Superior temporal gyrus (tissue), 1 donor: ENCODE data around the gene LHFPL6.
A peak's percentile ranks its signal among the peaks of the same experiment; 100 is the strongest.

ENCODE experiments used
- DNase-seq: peaks from one replicate; pipeline ENCODE4 v3.0.0-alpha.2; 2016; ENCODE audit errors: extremely low spot score

The LHFPL6 gene

DNA sequence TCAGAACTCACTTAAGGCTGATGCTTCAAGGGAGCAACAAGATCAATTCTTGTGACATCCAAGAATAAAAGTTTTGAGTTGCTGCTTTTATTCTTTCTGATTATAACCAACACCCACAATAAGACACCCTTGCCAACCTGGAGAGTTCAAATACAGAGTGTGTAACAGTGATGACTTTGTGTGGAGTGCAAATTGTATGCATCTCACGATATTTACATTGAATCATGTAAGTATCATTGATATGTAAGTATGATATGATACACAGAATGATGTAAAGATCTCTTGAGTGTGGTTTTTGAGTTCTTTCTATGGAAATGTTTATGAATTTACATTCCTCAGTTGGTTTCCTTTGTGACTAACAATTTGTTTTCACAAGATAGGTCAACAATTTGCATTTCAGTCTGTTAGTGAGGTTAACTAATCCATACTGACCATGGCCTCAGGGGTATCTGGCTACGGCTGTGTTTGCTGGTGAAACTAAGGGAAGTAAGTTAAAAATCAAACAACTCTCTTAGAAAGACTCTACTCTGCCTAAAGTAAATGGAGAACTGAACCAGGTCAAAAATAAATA is 12.4 kb downstream of the LHFPL6 start:
- no peak for DNase-seq

- DNase-seq: no peak
Measured at GRCh38 chr13:39588384-39588783, 14.6 kb downstream of the LHFPL6 start.

DNA sequence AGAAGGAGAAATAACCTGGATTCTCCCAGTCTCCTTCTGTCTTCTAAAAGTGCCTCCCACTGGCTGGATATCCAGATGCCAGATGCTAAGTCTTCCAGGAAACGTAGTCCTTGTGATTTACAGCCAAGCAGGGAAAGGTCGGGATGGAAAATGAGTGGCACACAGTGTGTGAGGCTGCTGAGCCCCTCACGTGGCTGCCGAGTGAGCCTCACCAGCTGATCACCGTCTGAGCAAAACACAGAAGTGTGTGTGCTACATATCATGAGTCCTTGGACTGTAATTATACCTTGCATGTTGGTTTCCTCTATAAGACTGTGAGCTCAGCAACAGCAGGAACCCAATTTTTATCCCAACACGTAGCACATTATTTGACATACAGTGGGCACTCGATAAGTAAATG is 15.1 kb downstream of the LHFPL6 start:
- DNase-seq: no peak

- DNase-seq: no peak
Measured at GRCh38 chr13:39586958-39587605, 15.9 kb downstream of the LHFPL6 start.

DNA sequence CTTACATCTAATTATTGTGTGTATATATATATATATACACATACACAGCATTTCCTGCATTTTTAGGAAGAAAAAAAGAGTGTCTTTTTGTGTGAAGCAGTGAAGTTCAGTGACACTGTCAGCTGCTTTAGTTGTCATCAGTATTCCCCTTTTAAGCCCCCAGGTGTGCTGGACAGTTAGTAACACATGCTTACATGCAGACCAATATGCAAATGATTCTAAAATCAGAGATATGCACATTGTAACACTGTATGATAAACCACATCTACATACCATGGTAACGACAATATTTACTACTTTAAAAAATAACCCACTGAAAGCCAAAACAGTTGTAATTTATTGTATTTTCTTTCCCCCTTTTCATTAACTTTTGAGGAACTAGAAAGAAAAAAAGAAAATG is 16.8 kb downstream of the LHFPL6 start:
- no peak for DNase-seq

- no peak for DNase-seq
Measured at GRCh38 chr13:39585219-39585618, 17.8 kb downstream of the LHFPL6 start.

GRCh38 chr13:39580881-39581575 is 22.0 kb downstream of the LHFPL6 start:
- DNase-seq: peak; percentile 24

GRCh38 chr13:39578821-39579291 is 24.1 kb downstream of the LHFPL6 start:
- DNase-seq: peak; percentile 9

- peak; percentile 11 for DNase-seq
Measured at GRCh38 chr13:39577838-39578491, 25.0 kb downstream of the LHFPL6 start.

DNA sequence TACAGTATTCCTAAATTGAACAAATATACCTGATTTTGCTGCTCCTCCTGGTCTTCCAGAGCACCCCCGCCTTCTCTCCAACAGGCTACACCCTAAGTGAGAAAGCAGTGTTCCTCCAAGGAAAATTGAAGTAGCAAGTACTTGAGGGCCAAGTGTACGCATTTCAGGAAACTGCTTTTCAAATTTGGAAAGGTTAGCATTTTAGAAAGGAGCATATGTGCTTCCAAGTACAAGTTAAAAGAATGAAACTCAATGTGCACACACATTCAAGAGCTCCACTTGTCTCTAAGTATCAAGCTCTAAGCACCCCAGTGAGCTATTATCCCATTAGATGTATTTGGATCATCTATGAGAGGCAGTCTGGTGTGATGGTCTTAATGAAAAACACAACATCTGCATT is 25.8 kb downstream of the LHFPL6 start:
- peak; percentile 21 for DNase-seq

- no peak for DNase-seq
Measured at GRCh38 chr13:39575641-39576238, 27.3 kb downstream of the LHFPL6 start.

DNA sequence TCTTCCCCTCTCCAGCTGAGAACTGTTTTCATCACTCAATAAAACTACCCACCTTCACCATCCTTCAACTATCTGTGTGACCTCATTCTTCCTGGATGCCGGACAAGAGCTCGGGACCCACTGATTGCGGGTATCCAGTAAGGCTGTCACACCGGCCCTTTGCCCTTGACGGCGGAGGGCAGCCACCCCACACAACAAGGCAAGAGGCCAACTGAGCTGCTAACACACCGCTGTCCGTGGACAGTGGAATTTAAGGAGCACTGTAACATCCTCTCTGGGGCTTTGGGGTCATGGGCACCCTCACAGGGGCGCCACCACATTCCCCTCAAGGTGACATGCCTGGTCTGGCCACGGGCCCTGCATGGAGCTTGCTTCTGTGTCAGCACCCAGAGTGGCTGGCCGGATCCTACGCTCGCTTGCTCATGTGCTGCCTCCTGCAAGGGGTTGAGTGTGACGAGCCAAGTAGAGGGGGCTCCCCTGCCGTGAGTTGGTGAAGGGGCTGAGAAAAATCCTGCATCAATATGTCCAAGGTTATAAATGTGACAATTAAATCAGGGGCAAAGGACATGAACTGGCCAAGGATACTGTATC is 31.4 kb downstream of the LHFPL6 start:
- DNase-seq: no peak

DNA sequence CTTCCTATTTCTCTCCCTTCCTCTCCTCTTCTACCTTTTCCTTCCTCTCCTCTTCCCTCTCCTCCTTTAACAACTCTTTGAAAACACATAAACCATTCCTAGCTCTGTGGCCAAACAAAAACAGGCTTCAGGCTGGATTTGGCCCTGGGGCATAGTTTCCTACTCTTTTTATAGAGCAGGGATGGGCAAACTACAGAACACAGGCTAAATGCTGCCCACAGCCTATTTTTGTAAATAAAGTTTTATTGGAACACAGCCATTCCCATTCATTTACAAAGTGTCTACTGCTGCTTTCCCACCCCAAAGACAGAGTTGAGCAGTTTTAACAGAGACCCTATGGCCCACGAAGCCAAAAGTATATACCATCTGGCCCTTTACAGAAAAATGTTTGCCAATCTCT is 35.4 kb downstream of the LHFPL6 start:
- no peak for DNase-seq

DNA sequence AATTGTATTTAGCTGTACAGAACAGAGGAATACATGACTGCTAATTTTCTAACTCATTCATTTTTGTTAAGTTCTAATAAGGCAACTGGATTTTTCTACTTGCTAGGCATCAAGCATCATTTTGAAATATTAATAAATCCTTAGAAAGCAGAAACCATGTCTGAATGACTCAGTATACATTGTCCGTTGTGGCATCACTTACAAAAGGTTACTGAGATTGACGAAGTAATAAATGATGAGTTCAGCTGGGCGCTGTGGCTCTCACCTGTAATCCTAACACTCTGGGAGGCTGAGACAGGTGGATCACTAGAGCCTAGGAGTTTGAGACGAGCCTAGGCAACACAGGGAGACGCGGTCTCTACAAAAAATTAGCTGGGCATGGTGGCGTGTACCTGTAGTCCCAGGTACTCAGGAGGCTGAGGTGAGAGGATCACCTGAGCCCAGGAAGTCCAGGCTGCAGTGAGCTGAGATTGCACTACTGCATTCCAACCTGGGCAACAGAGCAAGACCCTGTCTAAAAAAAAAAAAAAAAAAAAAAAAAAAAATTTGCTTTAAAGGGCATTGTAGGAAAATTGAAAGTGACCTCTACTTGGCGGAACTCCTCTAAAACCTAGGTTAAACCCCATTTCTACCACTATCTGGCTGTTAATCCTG is 36.6 kb downstream of the LHFPL6 start:
- DNase-seq: no peak

DNA sequence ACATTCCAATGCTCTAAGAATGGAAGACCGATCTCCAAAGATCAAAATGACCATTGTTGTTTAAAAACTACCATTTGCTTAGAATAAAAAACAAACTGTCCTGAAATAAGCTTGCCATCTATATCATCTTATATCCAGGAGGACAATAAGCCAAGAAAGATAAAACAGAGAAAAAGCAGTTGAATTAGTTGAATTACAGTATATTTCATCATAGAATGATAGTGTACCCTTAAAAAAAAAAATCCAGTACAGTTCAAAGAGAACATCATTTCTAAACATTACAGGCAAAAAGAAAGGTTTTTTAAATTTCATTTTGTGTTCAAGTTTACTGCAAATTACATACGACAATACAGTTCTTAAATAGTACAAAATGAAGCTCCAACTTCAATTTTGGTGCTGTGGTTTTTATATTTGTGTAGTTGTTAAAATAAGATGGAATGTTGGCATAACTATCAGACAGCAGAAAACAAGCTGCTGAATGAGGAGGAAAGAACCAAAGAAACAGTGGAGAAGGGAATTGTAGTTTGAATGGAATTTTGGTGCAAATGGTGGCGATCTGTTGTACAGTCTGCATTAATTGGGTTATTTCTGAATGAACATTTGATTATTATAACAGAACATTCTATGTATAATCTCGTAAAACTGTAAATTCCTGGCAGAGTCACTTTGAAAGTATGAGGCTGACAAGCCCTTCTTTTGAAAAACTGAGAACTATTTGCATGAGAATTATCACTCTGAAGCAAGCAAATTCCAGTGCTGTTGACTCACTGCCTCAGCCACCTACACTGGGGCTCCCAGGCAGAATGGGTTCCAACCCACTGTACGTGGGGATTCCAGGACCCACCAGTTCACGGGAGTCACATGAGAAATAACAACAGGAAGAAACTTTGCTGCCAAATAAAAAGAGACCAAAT is 37.7 kb downstream of the LHFPL6 start:
- no peak for DNase-seq

DNA sequence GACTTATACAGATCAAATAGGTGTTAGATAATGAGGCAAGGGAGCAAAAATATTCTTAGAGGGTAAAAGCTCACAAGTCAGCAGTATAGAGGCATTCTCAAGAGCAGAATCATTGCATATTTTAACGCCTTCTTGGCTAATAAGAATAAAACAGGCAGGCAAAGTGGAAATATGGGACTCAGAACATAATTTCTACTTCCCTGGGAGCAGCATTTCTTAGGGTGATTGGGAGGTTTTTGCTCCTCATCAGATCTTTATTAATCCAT is 39.6 kb downstream of the LHFPL6 start:
- DNase-seq: no peak

- no peak for DNase-seq
Measured at GRCh38 chr13:39561971-39562370, 41.0 kb downstream of the LHFPL6 start.

DNA sequence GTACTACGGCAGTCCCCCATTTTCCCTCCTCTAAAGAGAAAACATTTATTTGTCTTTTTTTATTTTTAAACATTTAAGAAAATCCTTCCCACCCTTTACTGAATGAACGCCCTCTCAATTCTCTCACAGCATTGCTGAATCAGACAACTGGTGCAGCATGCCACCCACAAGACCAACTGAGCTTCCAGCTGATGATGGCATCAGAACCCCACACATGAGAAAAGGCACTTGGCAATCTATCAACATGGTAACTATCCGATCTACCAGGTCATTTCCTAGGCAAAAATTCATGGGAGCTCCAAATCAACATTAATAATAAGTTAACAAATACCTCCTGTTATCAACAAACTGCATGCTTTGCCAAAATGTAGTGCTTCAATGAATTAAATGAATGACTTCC is 43.1 kb downstream of the LHFPL6 start:
- peak; percentile 58 for DNase-seq

GRCh38 chr13:39557285-39557955 is 45.6 kb downstream of the LHFPL6 start:
- DNase-seq: no peak

GRCh38 chr13:39556866-39557265 is 46.1 kb downstream of the LHFPL6 start:
- no peak for DNase-seq
